ENCODE measurements around the gene ZBTB22. TPM values are rescaled to one million over a fixed set of nuclear protein-coding genes. Genes with fewer than 3 reads are reported as not detected.

The ZBTB22 gene
- polyA plus RNA-seq, 2 donors, result 10.2 to 11.6 TPM

DNA sequence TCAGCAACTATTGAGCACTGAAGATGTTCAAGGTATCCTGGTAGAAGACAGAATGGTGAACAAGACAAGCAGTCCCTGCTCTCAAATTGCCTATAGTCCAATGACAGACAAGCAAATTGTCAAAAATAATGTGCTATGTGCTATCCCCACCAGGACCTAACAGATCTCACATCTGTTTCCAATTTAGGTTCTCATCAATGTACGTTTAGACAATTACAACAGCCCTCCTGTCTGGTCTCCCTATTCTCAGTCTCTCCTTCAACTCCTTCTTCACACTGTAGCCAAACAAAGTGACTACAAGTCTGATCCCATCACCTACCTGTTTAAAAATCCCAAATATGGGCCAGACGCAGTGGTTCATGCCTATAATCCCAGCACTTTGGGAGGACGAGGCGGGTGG lies 11.2 kb downstream of the ZBTB22 start:
- Histone ChIP-seq H3K27ac (ENCODE audit: low read depth in 2 of 2, low read length in 1 of 2) (no peak overlapping the region), H3K36me3 (ENCODE audit: control insufficient read depth in 2 of 2, insufficient read depth in 2 of 2, low read length in 1 of 2) (peaks cover 7 to 15% of the 10 kb centered on the region in 2 donors), H3K4me1 (ENCODE audit: control insufficient read depth in 2 of 2, insufficient read depth in 2 of 2, low read length in 1 of 2) (no peaks in the 10 kb centered on the region), H3K27me3 (ENCODE audit: control insufficient read depth in 1 of 2, insufficient read depth in 2 of 2, low read length in 2 of 2) (no peaks in the 10 kb centered on the region), H3K4me3 (ENCODE audit: low read depth in 1 of 2, low read length in 2 of 2) (no peak overlapping the region), H3K9me3 (ENCODE audit: control insufficient read depth in 2 of 2, insufficient read depth in 1 of 2, low read depth in 1 of 2, low read length in 1 of 2) (no peaks in the 10 kb centered on the region)
- WGBS, 2 donors, result 78 to 80% methylated on average over 4 of the region's 4 CpGs

DNA sequence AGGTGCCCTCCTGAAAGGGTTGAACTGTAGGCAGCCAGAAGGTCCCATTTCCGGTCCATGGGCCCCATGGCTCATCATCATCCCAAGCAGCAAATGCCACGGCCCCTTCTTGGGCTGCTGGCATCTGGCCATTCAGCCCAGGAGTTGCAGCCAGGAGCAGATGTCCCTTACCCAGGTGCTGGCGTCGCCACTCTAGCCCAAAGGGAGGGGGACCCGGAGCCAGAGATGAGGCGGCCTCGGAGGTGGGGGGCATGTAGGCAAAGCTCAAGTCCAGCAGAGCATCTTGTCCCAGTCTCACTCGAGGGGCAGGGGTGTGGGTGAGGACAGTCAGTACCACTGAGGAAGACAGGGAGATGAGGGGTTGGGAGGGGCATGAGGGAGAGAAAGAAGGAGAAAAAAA lies 12.5 kb downstream of the ZBTB22 start:
- Histone ChIP-seq H3K4me1 (ENCODE audit: control insufficient read depth in 2 of 2, insufficient read depth in 2 of 2, low read length in 1 of 2) (no peaks in the 10 kb centered on the region), H3K9me3 (ENCODE audit: control insufficient read depth in 2 of 2, insufficient read depth in 1 of 2, low read depth in 1 of 2, low read length in 1 of 2) (no peaks in the 10 kb centered on the region), H3K4me3 (ENCODE audit: low read depth in 1 of 2, low read length in 2 of 2) (no peak overlapping the region), H3K27me3 (ENCODE audit: control insufficient read depth in 1 of 2, insufficient read depth in 2 of 2, low read length in 2 of 2) (no peaks in the 10 kb centered on the region), H3K27ac (ENCODE audit: low read depth in 2 of 2, low read length in 1 of 2) (no peak overlapping the region), H3K36me3 (ENCODE audit: control insufficient read depth in 2 of 2, insufficient read depth in 2 of 2, low read length in 1 of 2) (peaks cover 7 to 15% of the 10 kb centered on the region in 2 donors)
- 79 to 81% methylated on average over 8 of the region's 8 CpGs for WGBS, 2 donors

DNA sequence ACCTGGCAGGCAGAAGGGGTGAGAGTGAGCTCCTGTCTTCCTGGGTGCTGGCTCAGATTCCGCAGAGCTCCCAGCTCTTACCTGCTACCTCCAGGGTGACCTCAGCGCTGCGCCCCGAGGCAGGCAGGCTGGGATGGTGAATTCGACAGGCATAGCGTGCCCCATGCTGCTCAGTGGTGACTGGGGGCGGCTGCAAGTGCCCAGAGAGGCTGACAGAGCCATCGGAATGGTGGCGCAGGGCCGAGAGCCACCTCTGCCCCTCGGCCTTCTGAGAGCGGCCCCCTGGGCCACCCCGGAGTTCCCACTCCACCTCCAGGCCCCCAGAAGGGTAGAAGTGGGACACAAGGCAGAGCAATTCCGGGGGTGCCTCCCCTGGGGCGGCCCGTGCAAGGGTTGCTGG lies 13.3 kb downstream of the ZBTB22 start:
- no peak overlapping the region for H3K27ac ChIP-seq (ENCODE audit: low read depth in 2 of 2, low read length in 1 of 2)

DNA sequence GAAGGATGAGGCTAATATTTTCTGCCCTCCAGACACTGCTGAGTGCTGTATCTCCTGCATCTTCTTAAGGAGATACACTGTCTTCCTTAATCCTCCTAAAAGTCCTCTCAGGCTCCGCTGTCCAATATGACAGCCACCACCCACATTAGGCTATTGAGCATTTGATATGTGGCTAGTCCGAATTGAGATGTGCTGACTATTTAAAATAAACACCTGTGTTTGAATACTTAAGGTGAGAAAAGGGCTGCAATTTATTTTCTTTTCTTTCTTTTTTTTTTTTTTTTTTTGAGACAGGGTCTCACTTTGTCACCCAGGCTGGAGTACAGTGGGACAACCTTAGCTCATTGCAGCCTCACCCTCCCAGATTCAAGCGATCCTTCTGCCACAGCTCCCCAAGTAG lies 15.7 kb downstream of the ZBTB22 start:
- no peak overlapping the region for H3K27ac ChIP-seq (ENCODE audit: low read depth in 2 of 2, low read length in 1 of 2)
- no peaks in the 10 kb centered on the region for H3K9me3 ChIP-seq (ENCODE audit: control insufficient read depth in 2 of 2, insufficient read depth in 1 of 2, low read depth in 1 of 2, low read length in 1 of 2)
- no peaks in the 10 kb centered on the region for H3K27me3 ChIP-seq (ENCODE audit: control insufficient read depth in 1 of 2, insufficient read depth in 2 of 2, low read length in 2 of 2)
- H3K4me3 ChIP-seq (ENCODE audit: low read depth in 1 of 2, low read length in 2 of 2), result no peak overlapping the region
- peaks cover 0 to 7% of the 10 kb centered on the region in 2 donors for H3K4me1 ChIP-seq (ENCODE audit: control insufficient read depth in 2 of 2, insufficient read depth in 2 of 2, low read length in 1 of 2)
- peaks cover 7 to 15% of the 10 kb centered on the region in 2 donors for H3K36me3 ChIP-seq (ENCODE audit: control insufficient read depth in 2 of 2, insufficient read depth in 2 of 2, low read length in 1 of 2)
- WGBS, 2 donors, result 90 to 91% methylated on average over 3 of the region's 3 CpGs

More for the DNA sequence above, 13.3 kb downstream of the ZBTB22 start:
- H3K27me3 ChIP-seq (ENCODE audit: control insufficient read depth in 1 of 2, insufficient read depth in 2 of 2, low read length in 2 of 2), result no peaks in the 10 kb centered on the region
- H3K4me1 ChIP-seq (ENCODE audit: control insufficient read depth in 2 of 2, insufficient read depth in 2 of 2, low read length in 1 of 2), result no peaks in the 10 kb centered on the region
- no peaks in the 10 kb centered on the region for H3K9me3 ChIP-seq (ENCODE audit: control insufficient read depth in 2 of 2, insufficient read depth in 1 of 2, low read depth in 1 of 2, low read length in 1 of 2)
- H3K36me3 ChIP-seq (ENCODE audit: control insufficient read depth in 2 of 2, insufficient read depth in 2 of 2, low read length in 1 of 2), result peaks cover 7 to 15% of the 10 kb centered on the region in 2 donors
- H3K4me3 ChIP-seq (ENCODE audit: low read depth in 1 of 2, low read length in 2 of 2), result no peak overlapping the region
- WGBS, 2 donors, result 83 to 88% methylated on average over 16 of the region's 16 CpGs

DNA sequence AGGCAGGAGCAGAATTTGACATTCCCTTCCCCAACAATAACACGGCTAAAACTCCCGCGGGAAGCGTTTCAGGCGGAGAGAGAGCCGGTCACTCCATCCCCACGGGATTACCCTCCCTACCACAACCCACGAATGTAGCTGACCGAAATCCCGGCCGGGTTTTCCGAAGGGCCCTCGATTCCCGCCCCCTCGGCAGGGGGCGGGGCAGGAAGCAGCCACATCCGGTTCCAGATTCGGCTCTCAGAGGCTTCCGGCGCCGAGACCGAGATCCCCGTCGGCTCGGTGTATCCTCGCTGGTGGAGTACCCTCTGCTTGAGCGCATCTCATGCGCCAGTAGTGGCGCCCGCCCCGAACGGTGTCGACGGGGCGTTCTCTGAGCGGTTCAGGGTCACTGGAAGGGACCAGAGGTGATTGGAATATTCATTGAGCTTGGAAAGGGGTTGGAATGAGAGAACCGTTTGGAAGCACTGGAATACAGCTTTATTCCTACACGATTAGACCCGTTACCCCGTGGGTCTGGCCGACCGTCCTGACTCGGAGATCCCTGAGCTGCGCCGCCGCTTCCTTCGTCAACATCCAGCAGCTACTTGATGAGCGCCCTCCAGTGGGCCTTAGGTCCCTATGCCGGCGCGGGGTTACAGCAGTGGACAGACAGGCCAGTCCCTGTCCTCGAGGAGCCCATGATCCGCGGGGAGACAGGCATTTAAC lies 18.2 kb downstream of the ZBTB22 start:
- 0% methylated on average over 54 of the region's 54 CpGs for WGBS, 2 donors
- Histone ChIP-seq H3K4me1 (ENCODE audit: control insufficient read depth in 2 of 2, insufficient read depth in 2 of 2, low read length in 1 of 2) (peaks cover 0 to 8% of the 10 kb centered on the region in 2 donors), H3K4me3 (ENCODE audit: low read depth in 1 of 2, low read length in 2 of 2) (peak overlapping the region; percentile 76 to 90), H3K27ac (ENCODE audit: low read depth in 2 of 2, low read length in 1 of 2) (peak overlapping the region; percentile 99 to 100), H3K36me3 (ENCODE audit: control insufficient read depth in 2 of 2, insufficient read depth in 2 of 2, low read length in 1 of 2) (peaks cover 13 to 22% of the 10 kb centered on the region in 2 donors), H3K9me3 (ENCODE audit: control insufficient read depth in 2 of 2, insufficient read depth in 1 of 2, low read depth in 1 of 2, low read length in 1 of 2) (no peaks in the 10 kb centered on the region), H3K27me3 (ENCODE audit: control insufficient read depth in 1 of 2, insufficient read depth in 2 of 2, low read length in 2 of 2) (no peaks in the 10 kb centered on the region)

DNA sequence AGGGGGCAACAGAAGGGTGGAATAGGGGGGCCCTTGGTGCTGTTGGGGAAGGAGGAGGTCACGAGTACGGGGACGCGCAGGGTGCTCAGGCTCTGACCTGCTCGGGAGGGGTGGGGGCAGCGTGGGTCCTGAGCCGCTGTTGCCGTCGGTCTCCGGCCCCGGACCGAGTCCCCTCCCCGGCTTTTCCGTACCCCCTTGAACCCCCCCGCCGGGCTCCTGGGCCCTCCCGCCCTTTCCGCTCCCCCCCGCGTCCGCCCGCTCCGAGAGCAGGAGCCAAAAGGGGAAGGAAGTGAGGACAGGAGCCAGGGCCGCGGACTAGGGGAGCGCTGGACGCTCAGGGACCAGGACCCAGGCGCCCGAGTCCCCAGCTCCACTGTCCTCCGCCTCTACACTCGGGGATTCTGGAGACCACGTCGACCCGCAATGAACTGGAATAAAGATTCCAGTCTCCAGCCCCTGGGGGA lies 18.7 kb downstream of the ZBTB22 start, which contains the start of gene RGL2:
RGL2 (minus strand) TSS at position 170 of the 464 bp plus-strand sequence. CDS start 332 bp downstream, outside the sequence.
- H3K9me3 ChIP-seq (ENCODE audit: control insufficient read depth in 2 of 2, insufficient read depth in 1 of 2, low read depth in 1 of 2, low read length in 1 of 2), result no peaks in the 10 kb centered on the region
- H3K36me3 ChIP-seq (ENCODE audit: control insufficient read depth in 2 of 2, insufficient read depth in 2 of 2, low read length in 1 of 2), result peaks cover 9 to 16% of the 10 kb centered on the region in 2 donors
- H3K27ac ChIP-seq (ENCODE audit: low read depth in 2 of 2, low read length in 1 of 2), result peak within 1 kb of the TSS; percentile 99 to 100
- peaks cover 0 to 8% of the 10 kb centered on the region in 2 donors for H3K4me1 ChIP-seq (ENCODE audit: control insufficient read depth in 2 of 2, insufficient read depth in 2 of 2, low read length in 1 of 2)
- peak within 1 kb of the TSS; percentile 76 to 90 for H3K4me3 ChIP-seq (ENCODE audit: low read depth in 1 of 2, low read length in 2 of 2)
- WGBS, 2 donors, result 1% methylated on average over 13 to 34 of the region's 34 CpGs
- no peaks in the 10 kb centered on the region for H3K27me3 ChIP-seq (ENCODE audit: control insufficient read depth in 1 of 2, insufficient read depth in 2 of 2, low read length in 2 of 2)

DNA sequence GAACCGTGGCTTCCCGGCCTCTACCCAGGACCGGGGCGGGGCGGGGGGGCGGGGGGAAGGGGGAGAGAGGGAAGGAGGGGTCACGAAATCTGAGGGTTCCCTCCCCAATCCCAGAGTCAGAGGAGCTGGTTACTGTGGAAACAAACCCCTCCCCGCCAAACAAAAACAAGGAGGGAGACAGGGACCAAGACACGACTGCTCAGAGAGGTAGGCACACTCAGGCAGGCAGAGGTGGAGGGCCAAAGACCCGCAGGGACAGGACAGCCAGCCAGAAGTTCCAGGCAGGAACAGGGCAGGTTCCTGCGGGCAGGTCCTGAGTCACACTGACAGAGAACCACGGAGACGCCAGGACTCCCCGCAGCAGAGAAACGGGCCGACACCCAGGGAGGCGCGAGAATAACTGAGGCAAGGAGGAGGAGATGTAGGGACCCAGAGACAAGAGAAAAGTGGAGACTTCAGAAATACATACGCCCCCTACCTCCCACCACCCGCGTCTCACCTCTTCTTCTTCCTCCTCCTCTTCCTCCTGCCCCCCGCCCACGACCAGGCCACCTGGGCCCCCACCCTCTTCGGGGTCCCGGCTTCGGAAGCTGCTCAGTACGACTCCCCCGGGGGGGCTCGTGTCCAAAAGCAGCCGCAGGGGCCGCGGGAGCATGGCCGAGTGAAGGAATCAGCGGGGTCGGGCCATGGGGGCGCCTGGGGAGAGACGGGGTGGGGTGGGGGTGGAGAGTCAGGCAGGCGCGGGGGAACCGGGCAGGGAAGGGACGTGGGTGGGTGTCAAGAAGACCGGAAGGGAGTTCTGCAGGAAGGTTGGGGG lies 19.4 kb downstream of the ZBTB22 start:
- peak overlapping the region; percentile 76 to 90 for H3K4me3 ChIP-seq (ENCODE audit: low read depth in 1 of 2, low read length in 2 of 2)
- H3K9me3 ChIP-seq (ENCODE audit: control insufficient read depth in 2 of 2, insufficient read depth in 1 of 2, low read depth in 1 of 2, low read length in 1 of 2), result no peaks in the 10 kb centered on the region
- H3K4me1 ChIP-seq (ENCODE audit: control insufficient read depth in 2 of 2, insufficient read depth in 2 of 2, low read length in 1 of 2), result peaks cover 0 to 8% of the 10 kb centered on the region in 2 donors
- no peaks in the 10 kb centered on the region for H3K27me3 ChIP-seq (ENCODE audit: control insufficient read depth in 1 of 2, insufficient read depth in 2 of 2, low read length in 2 of 2)
- H3K27ac ChIP-seq (ENCODE audit: low read depth in 2 of 2, low read length in 1 of 2), result peak overlapping the region; percentile 99 to 100
- 0 to 2% methylated on average over 36 to 42 of the region's 42 CpGs for WGBS, 2 donors
- peaks cover 9 to 20% of the 10 kb centered on the region in 2 donors for H3K36me3 ChIP-seq (ENCODE audit: control insufficient read depth in 2 of 2, insufficient read depth in 2 of 2, low read length in 1 of 2)

DNA sequence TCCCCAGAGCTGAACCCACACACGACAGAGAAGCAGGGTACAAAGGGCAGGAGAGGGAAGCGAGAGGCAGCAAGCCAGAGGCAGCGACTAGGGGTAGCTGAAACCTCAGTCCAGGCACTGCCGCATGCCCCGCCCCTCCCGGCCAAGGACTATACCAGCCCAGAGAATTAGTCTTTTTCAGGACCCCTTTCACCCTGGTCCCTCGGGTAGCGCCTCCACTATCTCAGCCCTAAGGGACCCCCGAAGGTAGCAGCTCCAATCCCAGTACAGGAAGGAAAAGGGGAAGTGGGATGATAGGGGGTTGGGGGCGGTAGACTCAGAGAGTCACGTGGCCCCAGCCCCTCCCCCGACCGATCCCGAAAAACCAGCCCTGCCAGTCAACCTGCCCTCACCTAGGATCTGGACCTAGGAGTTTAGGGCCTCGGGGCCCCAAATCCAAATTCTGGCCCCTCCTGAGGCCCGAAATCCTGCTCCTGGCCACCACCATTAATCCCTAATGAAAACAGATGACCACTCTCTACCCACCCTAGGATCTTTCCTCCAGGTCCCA lies 20.1 kb downstream of the ZBTB22 start:
- H3K27ac ChIP-seq (ENCODE audit: low read depth in 2 of 2, low read length in 1 of 2), result peak overlapping the region; percentile 99 to 100
- WGBS, 2 donors, result 11 to 12% methylated on average over 15 to 16 of the region's 16 CpGs
- H3K4me1 ChIP-seq (ENCODE audit: control insufficient read depth in 2 of 2, insufficient read depth in 2 of 2, low read length in 1 of 2), result peaks cover 0 to 8% of the 10 kb centered on the region in 2 donors

DNA sequence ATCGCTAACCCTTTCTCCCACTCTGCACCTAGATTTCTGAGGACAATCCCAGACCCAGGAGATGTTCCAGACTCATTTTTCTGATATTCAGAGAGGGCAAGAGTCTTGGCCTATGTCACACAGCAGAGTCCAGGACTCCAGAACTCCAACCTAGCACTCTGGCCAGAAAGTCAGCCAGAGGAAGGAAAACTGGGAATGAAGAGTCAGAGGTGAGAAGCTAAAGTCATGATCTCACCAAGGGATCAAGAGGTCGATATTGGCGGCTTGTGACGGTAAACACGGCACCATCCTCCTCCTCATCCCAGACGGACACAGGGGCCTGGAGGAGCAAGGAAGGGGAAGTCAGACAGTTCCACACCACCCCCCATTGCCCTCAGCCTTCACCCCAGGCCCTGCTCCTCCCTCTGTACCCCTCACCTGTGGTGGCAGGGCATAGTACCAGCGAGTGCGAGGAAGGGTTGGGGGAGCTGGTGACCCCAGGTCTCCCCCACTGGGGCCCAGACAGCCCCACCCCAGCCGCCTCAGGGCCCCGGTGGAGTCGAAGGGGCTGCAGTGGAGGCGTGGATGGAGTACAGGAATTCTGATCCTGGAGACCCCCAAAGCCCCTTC lies 20.6 kb downstream of the ZBTB22 start:
- Histone ChIP-seq H3K4me3 (ENCODE audit: low read depth in 1 of 2, low read length in 2 of 2) (peak overlapping the region; percentile 54 to 76), H3K27ac (ENCODE audit: low read depth in 2 of 2, low read length in 1 of 2) (peak overlapping the region; percentile 99 to 100), H3K4me1 (ENCODE audit: control insufficient read depth in 2 of 2, insufficient read depth in 2 of 2, low read length in 1 of 2) (peaks cover 0 to 8% of the 10 kb centered on the region in 2 donors), H3K36me3 (ENCODE audit: control insufficient read depth in 2 of 2, insufficient read depth in 2 of 2, low read length in 1 of 2) (peaks cover 16 to 27% of the 10 kb centered on the region in 2 donors), H3K9me3 (ENCODE audit: control insufficient read depth in 2 of 2, insufficient read depth in 1 of 2, low read depth in 1 of 2, low read length in 1 of 2) (no peaks in the 10 kb centered on the region), H3K27me3 (ENCODE audit: control insufficient read depth in 1 of 2, insufficient read depth in 2 of 2, low read length in 2 of 2) (no peaks in the 10 kb centered on the region)
- WGBS, 2 donors, result 54 to 63% methylated on average over 12 of the region's 12 CpGs

More for the DNA sequence above, 20.1 kb downstream of the ZBTB22 start:
- no peaks in the 10 kb centered on the region for H3K27me3 ChIP-seq (ENCODE audit: control insufficient read depth in 1 of 2, insufficient read depth in 2 of 2, low read length in 2 of 2)
- peaks cover 10 to 22% of the 10 kb centered on the region in 2 donors for H3K36me3 ChIP-seq (ENCODE audit: control insufficient read depth in 2 of 2, insufficient read depth in 2 of 2, low read length in 1 of 2)
- H3K4me3 ChIP-seq (ENCODE audit: low read depth in 1 of 2, low read length in 2 of 2), result peak overlapping the region; percentile 54 to 76
- H3K9me3 ChIP-seq (ENCODE audit: control insufficient read depth in 2 of 2, insufficient read depth in 1 of 2, low read depth in 1 of 2, low read length in 1 of 2), result no peaks in the 10 kb centered on the region

All from esophagus (tissue), 2 donors.